B cell (primary cell): Measurements from ENCODE around the gene C1orf105.

Experiments used
- CTCF ChIP-seq: fragments of 200-600 bp; IDR thresholded peaks from one replicate; pipeline ENCODE4 v1.8.0; 2022; ENCODE audit warnings: antibody characterized with exemption, mild to moderate bottlenecking
- EZH2 ChIP-seq: IDR thresholded peaks from 2 replicates; pipeline ENCODE4 v1.6.1; 2012; ENCODE audit warnings: borderline replicate concordance, low read depth, mild to moderate bottlenecking, moderate library complexity, low read length; ENCODE audit not compliant: insufficient read depth, poor library complexity, severe bottlenecking

- TF ChIP-seq CTCF (no peak), EZH2 (no peak)
These were observed 35.9 kb downstream of the C1orf105 start for GRCh38 chr1:172456344-172456769.
